ENCODE data around the gene SCN4A. TPM values are rescaled to one million over a fixed set of nuclear protein-coding genes. Genes with fewer than 3 reads are reported as not detected.

SCN4A gene
- total RNA-seq, 1 experiment from 2014 or later = 1.4 TPM

GRCh38 chr17:63914471-63914870 is 58.2 kb downstream of the SCN4A start:
- H3K9me2 ChIP-seq (ENCODE audit: insufficient read depth) = no peaks in the 10 kb centered on the region
- no peaks in the 10 kb centered on the region for H3K9me3 ChIP-seq (ENCODE audit: insufficient read depth, low read depth)
- H4K20me1 ChIP-seq (ENCODE audit: insufficient read depth) = no peaks in the 10 kb centered on the region
- H3K36me3 ChIP-seq (ENCODE audit: low read depth) = no peaks in the 10 kb centered on the region
- H3K27me3 ChIP-seq (ENCODE audit: insufficient read depth, low read depth) = peaks cover 23% of the 10 kb centered on the region; the same call in 1 of the 2 replicates
- BruUV-seq (replicated peaks) = no TSS peak
- ChIA-PET POLR2A (ENCODE audit: unreplicated experiment) (no interaction called here), CTCF (no interaction called here)
- no peaks in the 10 kb centered on the region for H3K79me2 ChIP-seq (ENCODE audit: low read depth)
- H3K27ac ChIP-seq = no peak overlapping the region
- intact Hi-C loops (cut with micrococcal nuclease; ENCODE audit: unreplicated experiment) = loop anchor here (10.0 kb wide), 1 partner anchor 500 kb away; no protein-coding TSS in a partner anchor
- no peaks in the 10 kb centered on the region for H3K4me1 ChIP-seq (replicated peaks; ENCODE audit: insufficient read depth)
- H3K4me2 ChIP-seq = no peak overlapping the region
- no peak overlapping the region for H3K4me3 ChIP-seq
- no peak for TF ChIP-seq EZH2 (IDR thresholded peaks at IDR 0.05; ENCODE audit: low read depth)
- no peak for TF ChIP-seq CTCF (conservative IDR thresholded peaks at IDR 0.05)
- H3F3A ChIP-seq (ENCODE audit: insufficient read depth, low read depth) = no peaks in the 10 kb centered on the region
- DNase-seq = no peak
- no peak overlapping the region for H2AFZ ChIP-seq

GRCh38 chr17:63911657-63912100 is 61.0 kb downstream of the SCN4A start:
- Histone ChIP-seq H3K27ac (no peak overlapping the region), H2AFZ (no peak overlapping the region), H3F3A (ENCODE audit: insufficient read depth, low read depth) (no peaks in the 10 kb centered on the region), H4K20me1 (ENCODE audit: insufficient read depth) (no peaks in the 10 kb centered on the region), H3K79me2 (ENCODE audit: low read depth) (no peaks in the 10 kb centered on the region), H3K36me3 (ENCODE audit: low read depth) (no peaks in the 10 kb centered on the region), H3K4me2 (no peak overlapping the region), H3K9me3 (ENCODE audit: insufficient read depth, low read depth) (no peaks in the 10 kb centered on the region), H3K27me3 (ENCODE audit: insufficient read depth, low read depth) (peaks cover 28% of the 10 kb centered on the region; the same call in 1 of the 2 replicates), H3K4me3 (no peak overlapping the region), H3K4me1 (replicated peaks; ENCODE audit: insufficient read depth) (no peaks in the 10 kb centered on the region), H3K9me2 (ENCODE audit: insufficient read depth) (no peaks in the 10 kb centered on the region)
- ChIA-PET POLR2A (ENCODE audit: unreplicated experiment) (no interaction called here), CTCF (interaction anchor here (0.6 to 1.6 kb wide), 5 partner anchors 81 to 402 kb away, joined by 3 to 7 read pairs (median 4); no protein-coding TSS in a partner anchor)
- intact Hi-C loops (cut with micrococcal nuclease; ENCODE audit: unreplicated experiment) = loop anchor here (10.0 kb wide), 1 partner anchor 503 kb away; no protein-coding TSS in a partner anchor
- no TSS peak for BruUV-seq (replicated peaks)
- TF ChIP-seq CTCF (conservative IDR thresholded peaks at IDR 0.05) = peak; percentile 75
- no peak for TF ChIP-seq EZH2 (IDR thresholded peaks at IDR 0.05; ENCODE audit: low read depth)
- DNase-seq = peak in 1 of 2 experiments; percentile 52

- no peaks in the 10 kb centered on the region for H4K20me1 ChIP-seq (ENCODE audit: insufficient read depth)
- no peak within 1 kb of the TSS for H3K4me3 ChIP-seq
- no peak for TF ChIP-seq CTCF (conservative IDR thresholded peaks at IDR 0.05)
- no peak for TF ChIP-seq EZH2 (IDR thresholded peaks at IDR 0.05; ENCODE audit: low read depth)
- H3K9me3 ChIP-seq (ENCODE audit: insufficient read depth, low read depth) = no peaks in the 10 kb centered on the region
- H3F3A ChIP-seq (ENCODE audit: insufficient read depth, low read depth) = no peaks in the 10 kb centered on the region
- no peaks in the 10 kb centered on the region for H3K36me3 ChIP-seq (ENCODE audit: low read depth)
- H3K9me2 ChIP-seq (ENCODE audit: insufficient read depth) = no peaks in the 10 kb centered on the region
- POLR2A ChIA-PET (ENCODE audit: unreplicated experiment) = no interaction called here
- DNase-seq = no peak
- H3K79me2 ChIP-seq (ENCODE audit: low read depth) = no peaks in the 10 kb centered on the region
- CTCF ChIA-PET = interaction anchor here (0.7 to 1.6 kb wide), 3 partner anchors 82 to 222 kb away, joined by 4 to 7 read pairs (median 5); no protein-coding TSS in a partner anchor
- no TSS peak for BruUV-seq (replicated peaks)
- H3K27me3 ChIP-seq (ENCODE audit: insufficient read depth, low read depth) = peaks cover 22% of the 10 kb centered on the region; the same call in 1 of the 2 replicates
- intact Hi-C loops (cut with micrococcal nuclease; ENCODE audit: unreplicated experiment) = loop anchor here (10.0 kb wide), 1 partner anchor 504 kb away; no protein-coding TSS in a partner anchor
- H2AFZ ChIP-seq = no peak within 1 kb of the TSS
- H3K4me2 ChIP-seq = no peak within 1 kb of the TSS
- no peak within 1 kb of the TSS for H3K27ac ChIP-seq
- H3K4me1 ChIP-seq (replicated peaks; ENCODE audit: insufficient read depth) = no peaks in the 10 kb centered on the region
These were observed 61.6 kb downstream of the SCN4A start, which contains the start of gene CSHL1 for GRCh38 chr17:63911041-63911635. CSHL1 (minus strand) TSS chr17:63911258; CDS start chr17:63911196, 62 bp downstream.

All from PC-9 (cell line).